GM18907 (cell line): Measurements from ENCODE around the gene ZBTB43.
"Not testable (repeated sequence)": the region's sequence is repeated elsewhere in the genome, so short reads cannot be mapped to it uniquely, and the experiment has no call there.

ENCODE experiments used
- ATAC-seq: cut with Tn5 transposase; IDR thresholded peaks from one replicate; pipeline ENCODE4 v1.9.1; 2021; ENCODE audit warnings: mild to moderate bottlenecking, moderate library complexity; ENCODE audit not compliant: unreplicated experiment

The ZBTB43 gene

GRCh38 chr9:126790561-126790960 lies 14.3 kb upstream of the ZBTB43 start:
- ATAC-seq: no peak

- no peak for ATAC-seq
Measured at GRCh38 chr9:126791406-126792230, 13.2 kb upstream of the ZBTB43 start.

- no peak for ATAC-seq
Measured at GRCh38 chr9:126793686-126794417, 11.0 kb upstream of the ZBTB43 start.

- no peak for ATAC-seq
Measured at GRCh38 chr9:126794441-126794840, 10.4 kb upstream of the ZBTB43 start.

GRCh38 chr9:126796758-126797157 lies 8.1 kb upstream of the ZBTB43 start:
- no peak for ATAC-seq

- ATAC-seq: no peak
Measured at GRCh38 chr9:126797903-126798302, 6.9 kb upstream of the ZBTB43 start.

GRCh38 chr9:126799034-126799433 lies 5.8 kb upstream of the ZBTB43 start:
- ATAC-seq: no peak

- no peak for ATAC-seq
Measured at GRCh38 chr9:126802318-126803059, 2.4 kb upstream of the ZBTB43 start.

- ATAC-seq: no peak
Measured at GRCh38 chr9:126804198-126804695, 593 bp upstream of the ZBTB43 start.

GRCh38 chr9:126805554-126806262 lies 868 bp downstream of the ZBTB43 start:
- peak; percentile 69 for ATAC-seq

GRCh38 chr9:126806336-126806735 lies 1.5 kb downstream of the ZBTB43 start:
- ATAC-seq: no peak

GRCh38 chr9:126809068-126809467 lies 4.2 kb downstream of the ZBTB43 start:
- ATAC-seq: no peak

- not testable (repeated sequence) for ATAC-seq
Measured at GRCh38 chr9:126810221-126810620, 5.4 kb downstream of the ZBTB43 start.

- no peak for ATAC-seq
Measured at GRCh38 chr9:126813072-126813471, 8.2 kb downstream of the ZBTB43 start.

- no peak for ATAC-seq
Measured at GRCh38 chr9:126814091-126814490, 9.3 kb downstream of the ZBTB43 start.

GRCh38 chr9:126817615-126818014 lies 12.8 kb downstream of the ZBTB43 start:
- not testable (repeated sequence) for ATAC-seq

- ATAC-seq: no peak
Measured at GRCh38 chr9:126818482-126818881, 13.6 kb downstream of the ZBTB43 start.

GRCh38 chr9:126819482-126819881 lies 14.6 kb downstream of the ZBTB43 start:
- ATAC-seq: no peak

GRCh38 chr9:126822278-126822677 lies 17.4 kb downstream of the ZBTB43 start:
- no peak for ATAC-seq

- no peak for ATAC-seq
Measured at GRCh38 chr9:126822873-126823272, 18.0 kb downstream of the ZBTB43 start.

- ATAC-seq: not testable (repeated sequence)
Measured at GRCh38 chr9:126824052-126824451, 19.2 kb downstream of the ZBTB43 start.
